Naive B cell (primary cell): ENCODE results near the gene STAM. TPM values are rescaled to one million over a fixed set of nuclear protein-coding genes. Genes with fewer than 3 reads are reported as not detected.
A peak's percentile ranks its signal among the peaks of the same experiment; 100 is the strongest.

Source experiments
- ATAC-seq, 2 donors: fragments of 150-1000 bp; cut with Tn5 transposase; 2 replicates each; pipeline ENCODE4 v1.10.0; 2021; ENCODE audit warnings: low read depth in 2 of 2, mild to moderate bottlenecking in 2 of 2, moderate library complexity in 2 of 2
- DNase-seq: peaks from one replicate; pipeline ENCODE4 v3.0.0; 2022
- H3K27ac Mint-ChIP-seq, 6 donors: one replicate each; pipeline ENCODE4 v1.8.0; 2020 to 2022; ENCODE audit warnings: mild to moderate bottlenecking in 6 of 6, mixed read lengths in 6 of 6, moderate library complexity in 5 of 6, inconsistent platforms in 2 of 6
- H3K27me3 Mint-ChIP-seq, 3 donors: one replicate each; pipeline ENCODE4 v1.8.0; 2021 to 2022; ENCODE audit warnings: mixed read lengths in 3 of 3, mild to moderate bottlenecking in 1 of 3
- H3K36me3 Mint-ChIP-seq, 2 donors: one replicate each; pipeline ENCODE4 v1.8.0; 2020 to 2022; ENCODE audit warnings: mixed read lengths in 2 of 2, inconsistent platforms in 1 of 2, mild to moderate bottlenecking in 1 of 2
- H3K4me1 Mint-ChIP-seq, 3 donors: one replicate each; pipeline ENCODE4 v1.8.0; 2020 to 2022; ENCODE audit warnings: mixed read lengths in 3 of 3, inconsistent platforms in 1 of 3, mild to moderate bottlenecking in 1 of 3, moderate library complexity in 1 of 3
- H3K4me3 Mint-ChIP-seq, 8 donors: one replicate each; pipeline ENCODE4 v1.8.0; 2020 to 2022; ENCODE audit warnings: mild to moderate bottlenecking in 8 of 8, mixed read lengths in 8 of 8, moderate library complexity in 8 of 8, inconsistent platforms in 2 of 8
- H3K9me3 Mint-ChIP-seq, 7 donors: one replicate each; pipeline ENCODE4 v1.8.0; 2020 to 2022; ENCODE audit warnings: mixed read lengths in 7 of 7, mild to moderate bottlenecking in 5 of 7, inconsistent platforms in 2 of 7, moderate library complexity in 1 of 7
- polyA plus RNA-seq, 6 donors: library from polyadenylated mRNA; unstranded; fragments of 300-500 nt; fragmentation: Illumina TruSeq; gene quantifications; one replicate each; pipeline ENCODE4 v1.2.3, GENCODE V29; 2021; ENCODE audit warnings: low read depth in 6 of 6

The STAM gene
- polyA plus RNA-seq, 6 donors from 2014 or later, result 4.4 to 12.5 (median 7.9) TPM

GRCh38 chr10:17669185-17669872 lies 25.4 kb downstream of the STAM start:
- peaks cover 34 to 46% (median 35%) of the 10 kb centered on the region in 3 donors for H3K4me1 Mint-ChIP-seq
- ATAC-seq (peak; percentile 80 to 88), DNase-seq (peak; percentile 35)
- H3K36me3 Mint-ChIP-seq, result no peaks in the 10 kb centered on the region
- peak overlapping the region; percentile 91 to 96 (median 94) for H3K27ac Mint-ChIP-seq
- peak overlapping the region; percentile 66 to 88 (median 76) for H3K4me3 Mint-ChIP-seq
- H3K27me3 Mint-ChIP-seq, result no peaks in the 10 kb centered on the region
- no peaks in the 10 kb centered on the region for H3K9me3 Mint-ChIP-seq

- Mint-ChIP-seq H3K4me1 (peaks cover 37 to 49% (median 40%) of the 10 kb centered on the region in 3 donors), H3K4me3 (no peak overlapping the region), H3K27ac (peak overlapping the region in 2 of 6 donors; percentile 38), H3K27me3 (no peaks in the 10 kb centered on the region), H3K36me3 (no peaks in the 10 kb centered on the region), H3K9me3 (no peaks in the 10 kb centered on the region)
- DNase-seq (no peak), ATAC-seq (no peak)
Measured at GRCh38 chr10:17671307-17671706, 27.4 kb downstream of the STAM start.

DNA sequence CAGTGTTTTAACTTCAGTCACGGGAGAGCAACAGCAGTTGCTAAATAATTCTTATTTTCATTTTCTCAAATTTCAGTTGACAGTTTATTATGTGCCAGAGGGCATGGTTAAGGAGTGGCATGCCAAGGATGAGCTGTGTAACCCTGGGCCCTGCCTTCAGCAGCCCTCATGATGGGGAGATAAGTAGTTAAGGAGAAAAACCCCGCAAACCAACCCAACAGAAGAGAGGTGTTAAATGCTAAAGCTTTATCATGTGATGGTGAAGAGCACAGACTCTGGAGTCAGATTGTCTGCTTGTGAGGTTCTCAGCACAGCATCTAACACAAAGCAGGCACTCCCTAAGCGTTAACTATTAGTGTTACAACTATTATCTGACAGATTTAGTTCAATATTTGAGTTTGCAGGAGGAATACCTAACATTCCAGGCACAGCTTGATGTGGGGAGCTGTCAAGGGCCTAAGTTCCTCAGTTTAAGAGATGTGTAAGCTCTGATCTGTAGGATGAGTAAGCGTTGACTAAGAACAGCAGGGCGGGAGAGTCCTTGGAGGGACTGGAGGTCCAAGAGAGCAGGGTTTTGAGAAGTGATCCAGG lies 29.6 kb downstream of the STAM start:
- H3K27me3 Mint-ChIP-seq, result no peaks in the 10 kb centered on the region
- H3K27ac Mint-ChIP-seq, result peak overlapping the region in 1 of 6 donors; percentile 34
- ATAC-seq, result no peak
- no peaks in the 10 kb centered on the region for H3K36me3 Mint-ChIP-seq
- no peak for DNase-seq
- no peaks in the 10 kb centered on the region for H3K9me3 Mint-ChIP-seq
- H3K4me1 Mint-ChIP-seq, result peaks cover 26 to 35% (median 28%) of the 10 kb centered on the region in 3 donors
- H3K4me3 Mint-ChIP-seq, result no peak overlapping the region

DNA sequence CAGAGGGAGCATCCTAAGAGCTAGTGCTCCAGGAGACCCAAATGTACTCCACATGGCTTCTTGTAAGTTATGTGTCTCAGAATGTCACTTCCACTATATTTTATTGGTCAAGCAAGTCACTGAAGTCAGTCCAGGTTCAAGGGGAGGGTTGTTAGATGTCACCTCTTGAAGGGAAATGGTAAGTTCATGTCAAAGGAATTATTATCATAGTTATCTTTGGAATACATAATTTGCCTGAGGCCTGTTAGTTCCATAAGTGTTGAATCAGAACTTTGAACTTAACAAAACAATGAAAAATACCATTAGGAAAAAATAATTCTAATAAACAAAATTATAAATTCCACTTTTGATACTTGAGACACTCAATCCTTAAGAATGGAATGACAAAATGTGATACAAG lies 30.6 kb downstream of the STAM start:
- Mint-ChIP-seq H3K36me3 (peaks cover 0 to 6% of the 10 kb centered on the region in 2 donors), H3K27me3 (no peaks in the 10 kb centered on the region), H3K4me1 (peaks cover 20 to 36% (median 26%) of the 10 kb centered on the region in 3 donors), H3K27ac (no peak overlapping the region), H3K9me3 (peaks cover 0 to 6% (median 2%) of the 10 kb centered on the region in 7 donors), H3K4me3 (no peak overlapping the region)
- no peak for ATAC-seq
- DNase-seq, result no peak

- ATAC-seq, result no peak
- Mint-ChIP-seq H3K4me1 (peaks cover 16 to 36% (median 20%) of the 10 kb centered on the region in 3 donors), H3K27ac (peak overlapping the region in 1 of 6 donors; percentile 66), H3K27me3 (no peaks in the 10 kb centered on the region), H3K4me3 (no peak overlapping the region), H3K9me3 (peaks cover 0 to 7% (median 2%) of the 10 kb centered on the region in 7 donors), H3K36me3 (peaks cover 0 to 9% of the 10 kb centered on the region in 2 donors)
- no peak for DNase-seq
Measured at GRCh38 chr10:17675638-17676037, 31.7 kb downstream of the STAM start.

GRCh38 chr10:17676919-17677318 lies 33.0 kb downstream of the STAM start:
- H3K4me1 Mint-ChIP-seq, result peaks cover 20 to 43% (median 22%) of the 10 kb centered on the region in 3 donors
- H3K27ac Mint-ChIP-seq, result no peak overlapping the region
- peaks cover 0 to 7% (median 2%) of the 10 kb centered on the region in 7 donors for H3K9me3 Mint-ChIP-seq
- no peak overlapping the region for H3K4me3 Mint-ChIP-seq
- H3K27me3 Mint-ChIP-seq, result no peaks in the 10 kb centered on the region
- DNase-seq (no peak), ATAC-seq (no peak)
- peaks cover 0 to 9% of the 10 kb centered on the region in 2 donors for H3K36me3 Mint-ChIP-seq

DNA sequence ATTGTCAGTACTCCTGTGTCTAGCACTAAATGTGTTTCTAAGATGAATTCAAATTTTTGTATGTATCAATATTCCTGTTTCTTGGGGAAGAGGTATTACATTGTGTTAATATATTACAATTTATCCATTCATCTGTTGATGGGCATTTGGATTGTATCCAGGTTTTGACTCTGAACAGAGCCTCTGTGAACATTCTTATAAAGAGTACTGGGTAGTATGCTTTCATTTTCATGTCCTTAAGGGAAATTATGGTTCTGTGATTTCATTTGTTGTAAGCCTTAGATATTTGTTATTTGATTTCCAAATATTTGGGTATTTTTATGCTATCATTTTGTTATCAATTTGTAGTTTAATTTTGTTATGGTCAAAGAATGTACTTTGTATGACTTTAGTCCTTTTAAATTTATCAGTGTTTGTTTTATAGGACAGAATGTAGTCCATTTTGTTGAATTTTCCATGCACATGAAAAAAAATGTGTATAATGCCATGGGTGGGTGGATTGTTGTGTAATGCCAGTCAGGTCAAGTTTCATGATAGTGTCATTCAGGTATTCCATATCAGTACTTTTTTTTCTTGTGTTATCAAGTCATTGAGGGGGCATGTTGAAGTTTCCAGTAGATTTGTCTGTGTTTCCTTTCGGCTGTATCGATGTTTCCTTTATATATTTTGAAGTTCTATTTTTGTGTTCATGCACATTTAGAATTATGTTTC lies 38.4 kb downstream of the STAM start:
- H3K27ac Mint-ChIP-seq, result peak overlapping the region; percentile 21 to 93 (median 54)
- DNase-seq (no peak), ATAC-seq (no peak)
- H3K4me3 Mint-ChIP-seq, result peak overlapping the region; percentile 53 to 79 (median 66)
- peaks cover 31 to 57% (median 41%) of the 10 kb centered on the region in 3 donors for H3K4me1 Mint-ChIP-seq
- peaks cover 0 to 7% (median 2%) of the 10 kb centered on the region in 7 donors for H3K9me3 Mint-ChIP-seq
- H3K27me3 Mint-ChIP-seq, result no peaks in the 10 kb centered on the region
- H3K36me3 Mint-ChIP-seq, result peaks cover 0 to 15% of the 10 kb centered on the region in 2 donors

- Mint-ChIP-seq H3K27ac (peak overlapping the region in 4 of 6 donors; percentile 13 to 93 (median 70)), H3K36me3 (peaks cover 0 to 15% of the 10 kb centered on the region in 2 donors), H3K4me1 (peaks cover 31 to 57% (median 41%) of the 10 kb centered on the region in 3 donors), H3K4me3 (peak overlapping the region in 3 of 8 donors; percentile 3 to 17 (median 11)), H3K9me3 (peaks cover 0 to 7% (median 2%) of the 10 kb centered on the region in 7 donors), H3K27me3 (no peaks in the 10 kb centered on the region)
- DNase-seq (no peak), ATAC-seq (no peak)
Measured at GRCh38 chr10:17683541-17683940, 39.6 kb downstream of the STAM start.

GRCh38 chr10:17684537-17684936 lies 40.6 kb downstream of the STAM start:
- Mint-ChIP-seq H3K27ac (no peak overlapping the region), H3K4me1 (peaks cover 27 to 47% (median 37%) of the 10 kb centered on the region in 3 donors), H3K36me3 (peaks cover 0 to 14% of the 10 kb centered on the region in 2 donors), H3K9me3 (peaks cover 0 to 5% (median 0%) of the 10 kb centered on the region in 7 donors), H3K27me3 (no peaks in the 10 kb centered on the region), H3K4me3 (no peak overlapping the region)
- no peak for DNase-seq
- no peak for ATAC-seq

DNA sequence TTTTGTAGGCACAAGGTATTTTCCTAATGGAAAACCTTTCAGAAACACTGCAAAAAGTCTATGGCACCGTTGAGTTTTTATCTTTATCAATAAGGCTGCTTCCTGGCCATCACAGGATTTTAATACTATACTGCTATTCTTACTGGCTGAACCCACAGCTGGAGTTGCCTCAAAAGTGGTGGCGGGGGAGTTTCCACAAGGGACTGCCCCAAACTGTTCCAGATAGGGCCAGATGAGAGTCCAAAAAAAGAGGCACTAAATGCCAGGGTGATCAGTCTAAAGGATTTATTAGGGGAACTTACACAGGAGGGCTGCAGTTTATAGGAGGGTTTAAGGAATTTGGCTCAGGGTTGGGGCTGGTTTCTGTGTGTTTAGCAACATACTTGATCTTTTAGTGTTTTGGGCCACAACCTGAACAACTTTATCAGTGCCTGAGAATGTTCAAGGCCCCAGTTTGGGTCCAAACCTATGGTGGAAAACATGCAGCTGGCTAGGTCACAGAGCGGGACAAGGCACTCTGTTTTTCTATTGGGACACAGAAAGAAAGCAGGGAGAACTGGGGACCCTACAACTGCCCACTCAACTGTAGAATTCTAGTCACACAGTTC lies 41.4 kb downstream of the STAM start:
- peak overlapping the region in 1 of 8 donors; percentile 45 for H3K4me3 Mint-ChIP-seq
- peaks cover 22 to 39% (median 33%) of the 10 kb centered on the region in 3 donors for H3K4me1 Mint-ChIP-seq
- H3K36me3 Mint-ChIP-seq, result peaks cover 0 to 16% of the 10 kb centered on the region in 2 donors
- no peaks in the 10 kb centered on the region for H3K27me3 Mint-ChIP-seq
- no peak for DNase-seq
- H3K9me3 Mint-ChIP-seq, result no peaks in the 10 kb centered on the region
- H3K27ac Mint-ChIP-seq, result peak overlapping the region in 3 of 6 donors; percentile 21 to 48 (median 32)
- peak; percentile 54 to 58 for ATAC-seq

DNA sequence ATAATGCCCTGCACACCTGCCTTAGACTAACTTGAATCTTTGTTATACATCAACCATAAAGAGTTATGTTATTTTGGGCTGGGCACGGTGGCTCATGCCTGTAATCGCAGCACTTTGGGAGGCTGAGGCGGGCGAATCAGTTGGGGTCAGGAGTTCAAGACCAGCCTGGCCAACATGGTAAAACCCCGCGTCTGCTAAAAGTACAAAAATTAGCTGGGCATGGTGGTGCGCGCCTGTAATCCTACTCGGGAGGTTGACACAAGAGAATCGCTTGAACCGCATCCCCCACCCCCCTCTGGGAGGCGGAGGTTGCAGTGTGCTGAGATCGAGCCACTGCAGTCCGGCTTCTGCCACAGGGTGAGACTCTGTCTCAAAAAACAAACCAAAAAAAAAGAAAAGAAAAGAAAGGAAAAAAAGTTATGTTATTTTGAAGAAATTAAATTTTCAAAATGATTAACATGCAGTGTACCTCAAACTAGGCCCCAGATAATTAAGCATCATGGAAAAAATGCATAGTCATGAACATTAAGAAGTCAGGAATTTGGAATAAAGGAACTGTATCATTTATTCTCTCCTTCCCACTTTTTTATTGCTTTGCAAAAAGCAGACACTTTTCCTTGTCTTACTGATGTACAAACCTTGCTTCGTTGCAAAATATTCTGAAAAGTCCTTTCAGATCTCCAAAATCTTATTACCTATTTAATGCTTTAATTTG lies 43.3 kb downstream of the STAM start:
- Mint-ChIP-seq H3K36me3 (peaks cover 0 to 16% of the 10 kb centered on the region in 2 donors), H3K27ac (peak overlapping the region in 1 of 6 donors; percentile 41), H3K9me3 (no peaks in the 10 kb centered on the region), H3K27me3 (no peaks in the 10 kb centered on the region), H3K4me1 (peaks cover 18 to 25% (median 25%) of the 10 kb centered on the region in 3 donors), H3K4me3 (peak overlapping the region in 1 of 8 donors; percentile 53)
- no peak for DNase-seq
- ATAC-seq, result no peak

DNA sequence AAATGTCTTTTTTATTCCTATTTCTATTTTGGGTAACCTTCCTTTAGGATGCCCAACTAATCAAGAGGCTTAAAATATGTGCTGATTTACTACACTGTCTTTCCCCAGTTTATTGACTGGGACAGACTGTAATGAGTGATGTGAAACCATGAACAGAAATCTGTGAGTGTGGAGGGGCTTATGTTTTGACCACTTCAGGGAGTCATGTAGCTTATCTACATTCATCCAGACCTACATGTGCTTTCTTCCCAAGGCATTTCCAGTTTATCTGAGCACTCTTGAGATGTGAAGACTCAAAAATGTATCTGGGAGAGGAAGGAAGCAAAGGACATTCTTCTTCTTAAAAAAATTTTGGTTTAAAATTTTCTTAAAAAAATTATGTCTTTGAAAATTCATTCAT lies 45.2 kb downstream of the STAM start:
- ATAC-seq (no peak), DNase-seq (no peak)
- Mint-ChIP-seq H3K4me3 (no peak overlapping the region), H3K9me3 (no peaks in the 10 kb centered on the region), H3K36me3 (peaks cover 0 to 25% of the 10 kb centered on the region in 2 donors), H3K27ac (no peak overlapping the region), H3K4me1 (peaks cover 1 to 6% (median 6%) of the 10 kb centered on the region in 3 donors), H3K27me3 (no peaks in the 10 kb centered on the region)
